Hindlimb muscle (tissue), 1 donor: ENCODE results near the gene TAS2R14. TPM values are rescaled to one million over a fixed set of nuclear protein-coding genes. Genes with fewer than 3 reads are reported as not detected.

Source experiments
- DNase-seq: peaks from one replicate; pipeline ENCODE4 v3.0.0-alpha.2; 2013
- polyA plus RNA-seq: library from polyadenylated mRNA; unstranded; fragments of 120-200 nt; gene quantifications from one replicate; pipeline ENCODE4 v1.2.1, GENCODE V29; 2013; ENCODE audit not compliant: insufficient read length

TAS2R14 gene
- polyA plus RNA-seq, result 2.5 TPM

GRCh38 chr12:10939163-10939562 is at the start of gene TAS2R14:
Gene TAS2R14 (minus strand): TSS chr12:10939263. CDS start chr12:10939207, 56 bp downstream.
- DNase-seq, result no peak

- DNase-seq, result no peak
Measured at GRCh38 chr12:10986812-10987211, 47.7 kb upstream of the TAS2R14 start, which contains the start of gene TAS2R50. Gene TAS2R50 (minus strand): TSS chr12:10986912. CDS start chr12:10986860, 52 bp downstream.

GRCh38 chr12:10982244-10982643 is 43.2 kb upstream of the TAS2R14 start:
- DNase-seq, result no peak

GRCh38 chr12:10974965-10975364 is 35.9 kb upstream of the TAS2R14 start:
- DNase-seq, result no peak

GRCh38 chr12:10968765-10969456 is 29.8 kb upstream of the TAS2R14 start:
- DNase-seq, result no peak

- no peak for DNase-seq
Measured at GRCh38 chr12:10967409-10967808, 28.3 kb upstream of the TAS2R14 start.

- DNase-seq, result no peak
Measured at GRCh38 chr12:10966314-10966713, 27.3 kb upstream of the TAS2R14 start.

- DNase-seq, result no peak
Measured at GRCh38 chr12:10965476-10965875, 26.4 kb upstream of the TAS2R14 start.

GRCh38 chr12:10960211-10960610 is 21.1 kb upstream of the TAS2R14 start:
- DNase-seq, result no peak

GRCh38 chr12:10959804-10960203 is 20.7 kb upstream of the TAS2R14 start:
- DNase-seq, result no peak

GRCh38 chr12:10957741-10958140 is 18.7 kb upstream of the TAS2R14 start:
- no peak for DNase-seq

GRCh38 chr12:10956085-10956484 is 17.0 kb upstream of the TAS2R14 start:
- no peak for DNase-seq

GRCh38 chr12:10952645-10953044 is 13.6 kb upstream of the TAS2R14 start:
- no peak for DNase-seq

- no peak for DNase-seq
Measured at GRCh38 chr12:10943167-10943566, 4.1 kb upstream of the TAS2R14 start.

- no peak for DNase-seq
Measured at GRCh38 chr12:10941916-10942607, 3.0 kb upstream of the TAS2R14 start.

GRCh38 chr12:10941369-10941768 is 2.3 kb upstream of the TAS2R14 start:
- DNase-seq, result no peak

- DNase-seq, result no peak
Measured at GRCh38 chr12:10940389-10940788, 1.3 kb upstream of the TAS2R14 start.

GRCh38 chr12:10936506-10936905 is 2.6 kb downstream of the TAS2R14 start:
- no peak for DNase-seq

- DNase-seq, result no peak
Measured at GRCh38 chr12:10928746-10929286, 10.2 kb downstream of the TAS2R14 start, which contains the start of gene PRH2. Gene PRH2 (plus strand): TSS chr12:10929236. CDS start chr12:10929274, 38 bp downstream.

GRCh38 chr12:10926269-10926668 is 12.8 kb downstream of the TAS2R14 start:
- DNase-seq, result no peak

- DNase-seq, result no peak
Measured at GRCh38 chr12:10919809-10920208, 19.3 kb downstream of the TAS2R14 start.

GRCh38 chr12:10910380-10910779 is 28.7 kb downstream of the TAS2R14 start:
- DNase-seq, result no peak

GRCh38 chr12:10909462-10909861 is 29.6 kb downstream of the TAS2R14 start, which contains the start of gene TAS2R13:
Gene TAS2R13 (minus strand): TSS chr12:10909562. CDS start chr12:10909298, 264 bp downstream.
- no peak for DNase-seq

GRCh38 chr12:10904686-10905085 is 34.4 kb downstream of the TAS2R14 start:
- no peak for DNase-seq
